Eye (tissue), 1 donor: ENCODE data around the gene DPEP1.

Source experiments
- DNase-seq: peaks from one replicate; pipeline ENCODE4 v3.0.0-alpha.2; 2015

Gene DPEP1

GRCh38 chr16:89599902-89600301, 13.5 kb upstream of the DPEP1 start:
- DNase-seq, result no peak

- DNase-seq, result no peak
Measured at GRCh38 chr16:89600427-89600826, 13.0 kb upstream of the DPEP1 start.

- no peak for DNase-seq
Measured at GRCh38 chr16:89600956-89601355, 12.5 kb upstream of the DPEP1 start.

- DNase-seq, result no peak
Measured at GRCh38 chr16:89601906-89602272, 11.6 kb upstream of the DPEP1 start.

- DNase-seq, result peak; percentile 90
Measured at GRCh38 chr16:89602273-89602951, 11.0 kb upstream of the DPEP1 start.

- no peak for DNase-seq
Measured at GRCh38 chr16:89602952-89603590, 10.4 kb upstream of the DPEP1 start.

- no peak for DNase-seq
Measured at GRCh38 chr16:89604764-89605163, 8.7 kb upstream of the DPEP1 start.

- DNase-seq, result no peak
Measured at GRCh38 chr16:89605186-89605970, 8.1 kb upstream of the DPEP1 start.

GRCh38 chr16:89606006-89606405, 7.4 kb upstream of the DPEP1 start:
- no peak for DNase-seq

GRCh38 chr16:89607453-89607852, 6.0 kb upstream of the DPEP1 start:
- no peak for DNase-seq

GRCh38 chr16:89607937-89608740, 5.3 kb upstream of the DPEP1 start:
- DNase-seq, result no peak

- no peak for DNase-seq
Measured at GRCh38 chr16:89610108-89610453, 3.4 kb upstream of the DPEP1 start.

GRCh38 chr16:89612415-89613166, 851 bp upstream of the DPEP1 start:
- peak; percentile 60 for DNase-seq

GRCh38 chr16:89613954-89614459, 565 bp downstream of the DPEP1 start:
- DNase-seq, result no peak

- no peak for DNase-seq
Measured at GRCh38 chr16:89615176-89615575, 1.7 kb downstream of the DPEP1 start.

- no peak for DNase-seq
Measured at GRCh38 chr16:89615596-89616090, 2.2 kb downstream of the DPEP1 start.

- no peak for DNase-seq
Measured at GRCh38 chr16:89616623-89617022, 3.2 kb downstream of the DPEP1 start.

- no peak for DNase-seq
Measured at GRCh38 chr16:89617036-89617435, 3.6 kb downstream of the DPEP1 start.

GRCh38 chr16:89618109-89618998, 4.9 kb downstream of the DPEP1 start:
- no peak for DNase-seq

- DNase-seq, result peak; percentile 58
Measured at GRCh38 chr16:89619840-89620239, 6.4 kb downstream of the DPEP1 start.

- peak; percentile 43 for DNase-seq
Measured at GRCh38 chr16:89620406-89620841, 7.0 kb downstream of the DPEP1 start.
